Endothelial cell of umbilical vein (primary cell): ENCODE measurements around the gene SLC22A3. TPM values are rescaled to one million over a fixed set of nuclear protein-coding genes. Genes with fewer than 3 reads are reported as not detected.

Experiments
- BruUV-seq: library from RNA; stranded (reverse); fragments of 400-500 nt; replicated peaks from 2 replicates; lab custom pipeline; 2021; lab: Mats Ljungman, UMichigan
- CTCF ChIA-PET: fragments of 300-600, 350-600 bp; sonication (Branson Sonifier 250); formaldehyde crosslinking; loops from one replicate; lab custom pipeline; 2021; ENCODE audit warnings: antibody characterized with exemption, inconsistent platforms; lab: Charles Lee
- POLR2A ChIA-PET: fragments of 300-600, 350-600 bp; sonication (Branson Sonifier 250); formaldehyde crosslinking; loops from one replicate; lab custom pipeline; 2021; ENCODE audit warnings: antibody characterized with exemption, inconsistent platforms; lab: Charles Lee
- DNase-seq: peaks from one replicate; pipeline ENCODE4 v3.0.0-alpha.2; 2011; ENCODE audit warnings: low read depth, low spot score
- FAIRE-seq: peaks from 2 replicates; lab custom pipeline; 2011; peaks lifted over from hg19 to GRCh38; lab: Jason Lieb, UNC
- H2AFZ ChIP-seq: 2 replicates; pipeline ENCODE4 v1.6.0; 2012; ENCODE audit warnings: low read depth, low read length, control low read depth, inconsistent platforms
- H3K27ac ChIP-seq: 2 replicates; pipeline ENCODE4 v1.5.1; 2011; ENCODE audit warnings: low read depth, mild to moderate bottlenecking, control low read depth, low read length, moderate library complexity; ENCODE audit not compliant: insufficient read depth
- H3K27me3 ChIP-seq, 2 experiments: 2 replicates each; pipeline versions ENCODE4 v1.6.0 to v1.6.1; 2011; ENCODE audit warnings: low read length in 2 of 2, mixed read lengths in 1 of 2; ENCODE audit not compliant: control insufficient read depth in 2 of 2, insufficient read depth in 2 of 2
- H3K36me3 ChIP-seq, 2 experiments: 2 replicates in 1 of 2; 3 replicates in 1 of 2; pipeline ENCODE4 v1.5.1; 2011; ENCODE audit warnings: low read length in 2 of 2, mild to moderate bottlenecking in 1 of 2, moderate library complexity in 1 of 2; ENCODE audit not compliant: control insufficient read depth in 2 of 2, insufficient read depth in 2 of 2; ENCODE audit errors: extremely low read depth in 1 of 2
- H3K4me1 ChIP-seq: 3 replicates; pipeline ENCODE4 v1.5.1; 2011; ENCODE audit warnings: mild to moderate bottlenecking, low read length; ENCODE audit not compliant: control insufficient read depth, insufficient read depth; ENCODE audit errors: extremely low read depth
- H3K4me2 ChIP-seq: 2 replicates; pipeline ENCODE4 v1.6.1; 2011; ENCODE audit warnings: low read length, control low read depth, mixed read lengths; ENCODE audit not compliant: insufficient read depth
- H3K4me3 ChIP-seq, 3 experiments: fragments of 200-600 bp in 1 of 3; sonication (generic), shearing (Covaris generic) in 1 of 3; replicated peaks in 1 of 3; 2 replicates each; pipeline ENCODE4 v1.5.1; 2011 to 2016; ENCODE audit warnings: control low read depth in 3 of 3, low read length in 3 of 3, mild to moderate bottlenecking in 2 of 3, inconsistent platforms in 1 of 3, low read depth in 1 of 3, moderate library complexity in 1 of 3; ENCODE audit not compliant: insufficient read depth in 1 of 3
- H3K79me2 ChIP-seq: 2 replicates; pipeline ENCODE4 v1.6.0; 2012; ENCODE audit warnings: low read length, inconsistent platforms; ENCODE audit not compliant: control insufficient read depth, insufficient read depth
- H3K9ac ChIP-seq: replicated peaks from 2 replicates; pipeline ENCODE3; 2011; ENCODE audit warnings: low read length, control low read depth; ENCODE audit not compliant: insufficient read depth; ENCODE audit errors: extremely low read depth
- H3K9me1 ChIP-seq: replicated peaks from 3 replicates; pipeline ENCODE4 v1.6.0; 2011; ENCODE audit warnings: mild to moderate bottlenecking, low read length; ENCODE audit not compliant: control insufficient read depth, insufficient read depth; ENCODE audit errors: extremely low read depth
- H3K9me3 ChIP-seq: replicated peaks from 2 replicates; pipeline ENCODE4 v1.5.1; 2012; ENCODE audit warnings: low read length, inconsistent platforms; ENCODE audit not compliant: control insufficient read depth, insufficient read depth
- H4K20me1 ChIP-seq: replicated peaks from 2 replicates; pipeline ENCODE3; 2011; ENCODE audit warnings: mild to moderate bottlenecking, low read length; ENCODE audit not compliant: control insufficient read depth, insufficient read depth; ENCODE audit errors: extremely low read depth
- EZH2 ChIP-seq: IDR thresholded peaks from 2 replicates; pipeline ENCODE4 v1.6.1; 2012; ENCODE audit warnings: borderline replicate concordance, low read depth, mild to moderate bottlenecking, moderate library complexity, low read length, inconsistent platforms; ENCODE audit not compliant: severe bottlenecking
- FOS ChIP-seq: IDR thresholded peaks from 2 replicates; pipeline ENCODE4 v1.6.1; 2011; ENCODE audit warnings: mild to moderate bottlenecking, low read length, moderate library complexity, borderline replicate concordance; ENCODE audit not compliant: insufficient read depth
- GATA2 ChIP-seq: IDR thresholded peaks from 2 replicates; pipeline ENCODE4 v1.7.0; 2011; ENCODE audit warnings: low read depth, mild to moderate bottlenecking, moderate library complexity, mixed read lengths, low read length; ENCODE audit not compliant: insufficient read length, insufficient read depth
- JUN ChIP-seq: IDR thresholded peaks from 2 replicates; pipeline ENCODE4 v1.6.1; 2011; ENCODE audit warnings: borderline replicate concordance, low read depth; ENCODE audit not compliant: insufficient read length, insufficient read depth
- MYC ChIP-seq: IDR thresholded peaks from one replicate; pipeline ENCODE4 v1.6.1; 2011; ENCODE audit warnings: mild to moderate bottlenecking, low read depth, low read length
- POLR2A ChIP-seq: IDR thresholded peaks from 2 replicates; pipeline ENCODE4 v1.6.1; 2012; ENCODE audit warnings: low read depth, mild to moderate bottlenecking, control low read depth, low read length
- POLR2AphosphoS5 ChIP-seq: IDR thresholded peaks from 2 replicates; pipeline ENCODE4 v1.6.1; 2012; ENCODE audit warnings: low read depth, mild to moderate bottlenecking, control low read depth, low read length, moderate library complexity; ENCODE audit not compliant: insufficient read depth
- dilution Hi-C: fragments of 300-500 bp; cut with MboI; formaldehyde crosslinking; loops from one replicate; pipeline ENCODE4 v1.15.0; 2019; ENCODE audit warnings: low sequenced_read_pairs; ENCODE audit not compliant: extremely low pct_ligation_motif_present
- intact Hi-C: fragments of 100-400 bp; cut with micrococcal nuclease; formaldehyde crosslinking; loops from one replicate; pipeline ENCODE4 v1.10.0; 2022
- polyA plus RNA-seq, 4 experiments: library from polyadenylated mRNA; depleted of rRNA in 3 of 4; stranded (reverse) in 3 of 4; unstranded in 1 of 4; fragments of >200 nt; gene quantifications; 2 replicates each; pipeline versions ENCODE4 v1.2.1 to v1.2.3, GENCODE V29; 2011 to 2012; ENCODE audit warnings: missing spikeins in 1 of 4
- total RNA-seq: library from RNA; stranded (reverse); gene quantifications from 2 replicates; pipeline ENCODE4 v1.2.3, GENCODE V29; 2021
- TF ChIP-seq, protein P1 (sequence below): IDR thresholded peaks from 2 replicates; pipeline ENCODE4 v1.6.1; 2011; ENCODE audit not compliant: insufficient read depth, insufficient read length
- TF ChIP-seq, protein P2 (sequence below), 2 donors: IDR thresholded peaks; 1 replicate in 1 of 2; 2 replicates in 1 of 2; pipeline ENCODE4 v1.5.1; 2011; ENCODE audit warnings: low read length in 2 of 2, mild to moderate bottlenecking in 2 of 2, moderate library complexity in 2 of 2, control low read depth in 1 of 2, inconsistent platforms in 1 of 2, low read depth in 1 of 2; ENCODE audit not compliant: insufficient read depth in 1 of 2; ENCODE audit errors: extremely low read depth in 1 of 2

Gene SLC22A3
- total and polyA plus RNA-seq, 2 donors (not counting 3 experiments of a cell fraction or from before 2014, with no cell fraction given) = not detected

DNA sequence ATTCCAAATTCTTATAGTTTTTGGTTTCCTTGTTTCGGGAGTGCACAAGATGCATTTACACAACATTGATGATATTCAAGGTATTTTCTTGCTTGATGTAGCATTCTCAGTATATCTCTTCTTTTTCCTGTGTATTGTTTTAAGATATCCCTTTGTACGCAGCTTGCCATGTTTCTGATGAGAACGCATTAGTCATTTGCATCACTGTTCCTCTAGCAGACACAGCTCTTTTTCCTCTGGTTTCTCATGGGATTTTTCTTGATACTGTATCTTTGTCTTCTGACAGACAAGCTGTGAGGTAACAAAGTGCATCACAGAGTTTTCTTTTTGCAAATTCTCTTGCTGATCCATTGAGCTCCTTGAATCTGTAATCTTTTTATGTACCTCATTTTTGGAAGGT is 146.4 kb downstream of the SLC22A3 start:
- DNase-seq (no peak), FAIRE-seq (no peak)
- Histone ChIP-seq H3K4me1 (no peaks in the 10 kb centered on the region), H3K9me3 (peaks cover 2% of the 10 kb centered on the region), H3K27ac (no peak overlapping the region), H3K9ac (no peak overlapping the region), H3K79me2 (no peaks in the 10 kb centered on the region), H4K20me1 (no peaks in the 10 kb centered on the region), H2AFZ (no peak overlapping the region), H3K4me3 (no peak overlapping the region), H3K27me3 (no peaks in the 10 kb centered on the region), H3K4me2 (no peak overlapping the region), H3K36me3 (no peaks in the 10 kb centered on the region), H3K9me1 (no peaks in the 10 kb centered on the region)
- BruUV-seq = no TSS peak
- CTCF ChIA-PET = no interaction called here
- POLR2A ChIA-PET = no interaction called here
- TF ChIP-seq, protein P1, sequence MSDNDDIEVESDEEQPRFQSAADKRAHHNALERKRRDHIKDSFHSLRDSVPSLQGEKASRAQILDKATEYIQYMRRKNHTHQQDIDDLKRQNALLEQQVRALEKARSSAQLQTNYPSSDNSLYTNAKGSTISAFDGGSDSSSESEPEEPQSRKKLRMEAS = no peak
- TF ChIP-seq, protein P2, sequence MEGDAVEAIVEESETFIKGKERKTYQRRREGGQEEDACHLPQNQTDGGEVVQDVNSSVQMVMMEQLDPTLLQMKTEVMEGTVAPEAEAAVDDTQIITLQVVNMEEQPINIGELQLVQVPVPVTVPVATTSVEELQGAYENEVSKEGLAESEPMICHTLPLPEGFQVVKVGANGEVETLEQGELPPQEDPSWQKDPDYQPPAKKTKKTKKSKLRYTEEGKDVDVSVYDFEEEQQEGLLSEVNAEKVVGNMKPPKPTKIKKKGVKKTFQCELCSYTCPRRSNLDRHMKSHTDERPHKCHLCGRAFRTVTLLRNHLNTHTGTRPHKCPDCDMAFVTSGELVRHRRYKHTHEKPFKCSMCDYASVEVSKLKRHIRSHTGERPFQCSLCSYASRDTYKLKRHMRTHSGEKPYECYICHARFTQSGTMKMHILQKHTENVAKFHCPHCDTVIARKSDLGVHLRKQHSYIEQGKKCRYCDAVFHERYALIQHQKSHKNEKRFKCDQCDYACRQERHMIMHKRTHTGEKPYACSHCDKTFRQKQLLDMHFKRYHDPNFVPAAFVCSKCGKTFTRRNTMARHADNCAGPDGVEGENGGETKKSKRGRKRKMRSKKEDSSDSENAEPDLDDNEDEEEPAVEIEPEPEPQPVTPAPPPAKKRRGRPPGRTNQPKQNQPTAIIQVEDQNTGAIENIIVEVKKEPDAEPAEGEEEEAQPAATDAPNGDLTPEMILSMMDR (IDR thresholded peaks at IDR 0.05; ENCODE audit: extremely low read depth in 1 of 2, insufficient read depth in 1 of 2, low read depth in 1 of 2, low read length in 2 of 2) = no peak
- no peak for TF ChIP-seq POLR2A
- TF ChIP-seq MYC = no peak
- TF ChIP-seq FOS = no peak
- TF ChIP-seq GATA2 = no peak
- no peak for TF ChIP-seq JUN
- TF ChIP-seq POLR2AphosphoS5 = no peak
- no peak for TF ChIP-seq EZH2
- dilution Hi-C loops = no loop called here
- intact Hi-C loops = no loop called here
